SK-N-SH (cell line): ENCODE data around the gene C1QBP. TPM values are rescaled to one million over a fixed set of nuclear protein-coding genes. Genes with fewer than 3 reads are reported as not detected.

Experiments
- CTCF ChIA-PET: fragments of 300-600, 350-600 bp; formaldehyde crosslinking; extraction: SDS; loops from one replicate; lab custom pipeline; 2021; lab: Yijun Ruan, JAX
- POLR2A ChIA-PET: fragments of 350-600 bp; sonication (Branson Sonifier 250); formaldehyde crosslinking; extraction: SDS; loops from one replicate; lab custom pipeline; 2020; ENCODE audit warnings: antibody characterized with exemption, inconsistent platforms; lab: Yijun Ruan, JAX
- DNase-seq: peaks from one replicate; pipeline ENCODE4 v3.0.0; 2012
- H2AFZ ChIP-seq: fragments of 200-600 bp; sonication (generic); 2 replicates; pipeline ENCODE4 v1.8.1; 2016; ENCODE audit warnings: antibody characterized with exemption, mild to moderate bottlenecking, low read depth
- H3F3A ChIP-seq: fragments of 200-600 bp; sonication (generic); replicated peaks from 2 replicates; pipeline ENCODE3; 2016; ENCODE audit warnings: antibody characterized with exemption, mild to moderate bottlenecking; ENCODE audit not compliant: insufficient read depth
- H3K27ac ChIP-seq, 2 experiments: fragments of 200-500 bp in 1 of 2; fragments of 200-600 bp in 1 of 2; sonication (Bioruptor generic) in 1 of 2; sonication (generic), shearing (Covaris generic) in 1 of 2; 2 replicates each; pipeline versions ENCODE4 v1.5.1 to v1.6.1; 2014 to 2016; ENCODE audit warnings: low read depth in 2 of 2, inconsistent platforms in 1 of 2, low read length in 1 of 2, mild to moderate bottlenecking in 1 of 2, mixed read lengths in 1 of 2
- H3K27me3 ChIP-seq: fragments of 200-600 bp; sonication (generic), shearing (Covaris generic); 2 replicates; pipeline ENCODE4 v1.6.1; 2016; ENCODE audit warnings: mixed run types; ENCODE audit not compliant: insufficient read depth
- H3K36me3 ChIP-seq, 2 experiments: fragments of 200-500 bp in 1 of 2; fragments of 200-600 bp in 1 of 2; sonication (Bioruptor generic) in 1 of 2; sonication (generic) in 1 of 2; replicated peaks in 1 of 2; 2 replicates each; pipeline versions ENCODE3 to v1.5.1; 2014 to 2016; ENCODE audit warnings: low read length in 1 of 2, mild to moderate bottlenecking in 1 of 2; ENCODE audit not compliant: insufficient read depth in 2 of 2, control insufficient read depth in 1 of 2
- H3K4me1 ChIP-seq, 2 experiments: fragments of 200-500 bp in 1 of 2; fragments of 200-600 bp in 1 of 2; sonication (Bioruptor generic) in 1 of 2; sonication (generic), shearing (Covaris generic) in 1 of 2; 2 replicates each; pipeline versions ENCODE4 v1.5.1 to v1.6.1; 2014 to 2016; ENCODE audit warnings: low read depth in 1 of 2, low read length in 1 of 2, mixed run types in 1 of 2; ENCODE audit not compliant: insufficient read depth in 2 of 2, control insufficient read depth in 1 of 2
- H3K4me2 ChIP-seq: fragments of 200-600 bp; sonication (generic), shearing (Covaris generic); 2 replicates; pipeline ENCODE4 v1.6.1; 2017; ENCODE audit warnings: mixed run types
- H3K4me3 ChIP-seq, 2 experiments: fragments of 200-500 bp in 1 of 2; fragments of 200-600 bp in 1 of 2; sonication (Bioruptor generic) in 1 of 2; sonication (generic), shearing (Covaris generic) in 1 of 2; 2 replicates each; pipeline versions ENCODE4 v1.5.1 to v1.8.1; 2014 to 2016; ENCODE audit warnings: low read depth in 2 of 2, inconsistent platforms in 1 of 2, low read length in 1 of 2, mild to moderate bottlenecking in 1 of 2, mixed read lengths in 1 of 2, moderate library complexity in 1 of 2
- H3K79me2 ChIP-seq: fragments of 200-600 bp; sonication (generic); 2 replicates; pipeline ENCODE4 v1.8.1; 2017; ENCODE audit warnings: mild to moderate bottlenecking; ENCODE audit not compliant: insufficient read depth
- H3K9ac ChIP-seq: fragments of 200-600 bp; sonication (generic); 2 replicates; pipeline ENCODE4 v1.6.1; 2017; ENCODE audit warnings: mixed run types
- H3K9me2 ChIP-seq: fragments of 200-600 bp; sonication (generic); 2 replicates; pipeline ENCODE4 v1.6.1; 2017; ENCODE audit warnings: mixed run types
- H3K9me3 ChIP-seq: fragments of 200-600 bp; sonication (generic); 2 replicates; pipeline ENCODE4 v1.6.1; 2017; ENCODE audit warnings: mixed run types, mild to moderate bottlenecking, moderate library complexity
- H4K20me1 ChIP-seq: fragments of 200-600 bp; sonication (generic); 2 replicates; pipeline ENCODE4 v1.6.1; 2017; ENCODE audit warnings: mild to moderate bottlenecking, mixed run types; ENCODE audit not compliant: insufficient read depth
- CHD2 ChIP-seq: fragments of 150-350 bp; IDR thresholded peaks from 2 replicates; pipeline ENCODE4 v1.6.1; 2018; ENCODE audit warnings: low read length; ENCODE audit not compliant: partially characterized antibody
- EP300 ChIP-seq, 2 experiments: IDR thresholded peaks; 2 replicates each; pipeline versions ENCODE4 v1.4.0 to v1.6.1; 2012; ENCODE audit warnings: borderline replicate concordance in 1 of 2, low read depth in 1 of 2, low read length in 1 of 2
- FOSL2 ChIP-seq: IDR thresholded peaks from 2 replicates; pipeline ENCODE4 v1.4.0; 2012; ENCODE audit warnings: low read depth, mild to moderate bottlenecking, moderate library complexity, borderline replicate concordance
- JUND ChIP-seq: IDR thresholded peaks from 2 replicates; pipeline ENCODE4 v1.4.0; 2012
- RCOR1 ChIP-seq: fragments of 150-350 bp; IDR thresholded peaks from 2 replicates; pipeline ENCODE4 v1.6.1; 2017; ENCODE audit warnings: antibody characterized with exemption, low read length
- SIN3A ChIP-seq: IDR thresholded peaks from 2 replicates; pipeline ENCODE4 v1.6.1; 2012; ENCODE audit warnings: low read depth, mild to moderate bottlenecking, low read length, moderate library complexity, borderline replicate concordance
- TEAD4 ChIP-seq: IDR thresholded peaks from 2 replicates; pipeline ENCODE4 v1.4.0; 2012; ENCODE audit warnings: mild to moderate bottlenecking, borderline replicate concordance; ENCODE audit not compliant: insufficient read depth
- USF2 ChIP-seq: fragments of 150-350 bp; IDR thresholded peaks from 2 replicates; pipeline ENCODE4 v1.6.1; 2017; ENCODE audit warnings: antibody characterized with exemption, low read length, low read depth, borderline replicate concordance
- ZBTB33 ChIP-seq: IDR thresholded peaks from 2 replicates; pipeline ENCODE4 v1.4.0; 2012; ENCODE audit warnings: low read depth, borderline replicate concordance
- WGBS: methylation state at CpG from one replicate; pipeline ENCODE4 v1.1.6; 2017; ENCODE audit warnings: low lambda C conversion rate; 5-methylcytosine and 5-hydroxymethylcytosine counted together
- polyA plus RNA-seq, 3 experiments: library from polyadenylated mRNA; depleted of rRNA; stranded (reverse); fragments of >200 nt; gene quantifications; 2 replicates each; pipeline ENCODE4 v1.2.3, GENCODE V29; 2012

The C1QBP gene
- polyA plus RNA-seq, 1 of the 3 experiments (the other 2 are of a cell fraction): 269 TPM

GRCh38 chr17:5396612-5397011 is 42.3 kb downstream of the C1QBP start:
- no peak overlapping the region for H3K9ac ChIP-seq
- ChIA-PET POLR2A (no interaction called here), CTCF (no interaction called here)
- H3K4me2 ChIP-seq: no peak overlapping the region
- H3K79me2 ChIP-seq: no peaks in the 10 kb centered on the region
- H3K27me3 ChIP-seq: no peaks in the 10 kb centered on the region
- no peak for TF ChIP-seq SIN3A
- no peak for TF ChIP-seq RCOR1
- no peak overlapping the region for H3K27ac ChIP-seq
- no peak overlapping the region for H2AFZ ChIP-seq
- DNase-seq: no peak
- H3K36me3 ChIP-seq: peaks cover 54 to 73% of the 10 kb centered on the region in 2 experiments
- H3K9me2 ChIP-seq: no peaks in the 10 kb centered on the region
- 93% methylated on average over 2 of the region's 2 CpGs for WGBS
- H3K4me3 ChIP-seq: no peak overlapping the region
- peaks cover 3% of the 10 kb centered on the region for H3F3A ChIP-seq
- no peaks in the 10 kb centered on the region for H3K4me1 ChIP-seq
- no peaks in the 10 kb centered on the region for H3K9me3 ChIP-seq
- no peaks in the 10 kb centered on the region for H4K20me1 ChIP-seq

- no peaks in the 10 kb centered on the region for H3K4me1 ChIP-seq
- H3K4me2 ChIP-seq: no peak overlapping the region
- CTCF ChIA-PET: interaction anchor here (1.0 to 1.2 kb wide), 3 partner anchors 14 to 143 kb away, joined by 3 read pairs; no protein-coding TSS in a partner anchor
- no peak overlapping the region for H3K27ac ChIP-seq
- no peak overlapping the region for H2AFZ ChIP-seq
- no peaks in the 10 kb centered on the region for H3K9me3 ChIP-seq
- no peaks in the 10 kb centered on the region for H3K9me2 ChIP-seq
- POLR2A ChIA-PET: no interaction called here
- H4K20me1 ChIP-seq: no peaks in the 10 kb centered on the region
- H3K36me3 ChIP-seq: peaks cover 65% of the 10 kb centered on the region in 2 experiments
- no peaks in the 10 kb centered on the region for H3K79me2 ChIP-seq
- WGBS: 86% methylated on average over 5 of the region's 5 CpGs
- no peak for TF ChIP-seq TEAD4
- no peak for TF ChIP-seq CHD2
- TF ChIP-seq USF2: no peak
- TF ChIP-seq JUND: no peak
- TF ChIP-seq FOSL2: no peak
- no peak for TF ChIP-seq EP300 (IDR thresholded peaks at IDR 0.05; ENCODE audit: borderline replicate concordance in 1 of 2, low read depth in 1 of 2, low read length in 1 of 2)
- TF ChIP-seq ZBTB33: no peak
- no peaks in the 10 kb centered on the region for H3K27me3 ChIP-seq
- DNase-seq: no peak
- no peak overlapping the region for H3K9ac ChIP-seq
- no peak overlapping the region for H3K4me3 ChIP-seq
- peaks cover 6% of the 10 kb centered on the region for H3F3A ChIP-seq
These were observed 47.3 kb downstream of the C1QBP start for GRCh38 chr17:5391678-5392077.

Other genes with a start within 250 kb of the C1QBP start
- 2.8 and 4.8 TPM in 2 replicates for gene ZNF594, start 247.3 kb downstream of the C1QBP start, polyA plus RNA-seq (2012; rRNA removed)
- not detected in 2 replicates for gene SCIMP, start 204.3 kb downstream of the C1QBP start, polyA plus RNA-seq (2012; rRNA removed)
- gene RABEP1, start 156.9 kb downstream of the C1QBP start, polyA plus RNA-seq (2012; rRNA removed): 9.7 and 12.9 TPM in 2 replicates
- gene NUP88, start 19.5 kb downstream of the C1QBP start, polyA plus RNA-seq (2012; rRNA removed): 54.1 and 62.4 TPM in 2 replicates
- 75.5 and 89.6 TPM in 2 replicates for gene RPAIN, start 19.0 kb downstream of the C1QBP start, polyA plus RNA-seq (2012; rRNA removed)
- gene DHX33, start 29.8 kb upstream of the C1QBP start, polyA plus RNA-seq (2012; rRNA removed): 12.9 and 15.5 TPM in 2 replicates
- gene DERL2, start 47.0 kb upstream of the C1QBP start, polyA plus RNA-seq (2012; rRNA removed): 42.5 and 58.8 TPM in 2 replicates
- gene MIS12, start 47.4 kb upstream of the C1QBP start, polyA plus RNA-seq (2012; rRNA removed): 9.3 and 12.4 TPM in 2 replicates
- 51.4 and 53.0 TPM in 2 replicates for gene NLRP1, start 145.4 kb upstream of the C1QBP start, polyA plus RNA-seq (2012; rRNA removed)